OCI-LY7 (cell line): ENCODE measurements around the gene TMIGD2.

Experiments used
- EZH2phosphoT487 ChIP-seq: fragments of 200-600 bp; sonication (generic); IDR thresholded peaks from 2 replicates; pipeline ENCODE4 v1.6.1; 2018; ENCODE audit warnings: low read depth, borderline replicate concordance, mild to moderate bottlenecking, mixed run types, antibody characterized with exemption, low read length, moderate library complexity, mixed read lengths
- TF ChIP-seq, protein P1 (sequence below): fragments of 200-600 bp; sonication (generic); conservative IDR thresholded peaks from 2 replicates; pipeline ENCODE4 v1.5.1; 2014; ENCODE audit warnings: mild to moderate bottlenecking, antibody characterized with exemption, low read length, moderate library complexity, mixed read lengths

DNA sequence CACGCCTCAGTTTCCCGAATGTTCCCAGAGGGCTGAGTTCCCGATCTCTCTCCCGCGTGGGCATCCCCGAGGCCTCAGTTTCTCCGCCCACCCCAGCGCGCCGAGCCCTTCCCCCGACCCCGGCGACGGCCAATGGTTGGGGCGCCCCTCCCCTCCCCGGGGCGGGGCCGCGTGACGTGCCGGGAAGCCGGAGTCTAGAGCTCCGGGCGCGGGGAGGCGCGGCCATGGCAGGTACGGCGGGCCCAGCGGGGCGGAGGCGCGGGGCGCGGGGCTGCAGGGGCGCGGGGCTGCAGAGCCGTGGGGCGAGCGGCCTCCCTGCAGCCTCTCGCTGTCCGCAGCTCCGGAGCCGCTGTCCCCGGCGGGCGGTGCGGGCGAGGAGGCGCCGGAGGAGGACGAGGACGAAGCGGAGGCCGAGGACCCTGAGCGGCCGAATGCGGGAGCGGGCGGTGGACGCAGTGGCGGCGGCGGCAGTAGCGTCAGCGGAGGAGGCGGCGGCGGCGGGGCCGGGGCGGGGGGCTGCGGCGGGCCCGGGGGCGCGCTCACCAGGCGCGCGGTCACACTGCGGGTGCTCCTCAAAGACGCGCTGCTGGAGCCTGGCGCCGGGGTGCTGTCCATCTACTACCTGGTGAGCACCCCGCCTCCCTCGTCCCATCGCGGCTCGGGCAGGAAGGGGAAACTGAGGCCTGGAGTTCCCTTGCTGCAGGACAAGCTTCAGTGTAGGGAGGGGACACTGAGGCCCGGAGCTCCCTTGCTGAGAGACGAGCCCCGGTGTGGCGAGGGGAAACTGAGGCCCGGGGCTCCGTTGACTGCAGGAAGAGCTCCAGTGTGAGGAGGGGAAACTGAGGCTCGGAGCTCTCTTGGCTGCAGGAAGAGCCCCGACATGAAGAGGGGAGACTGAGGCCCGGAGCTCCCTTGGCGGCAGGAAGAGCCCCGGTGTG, 41.5 kb upstream of the TMIGD2 start, which contains the start of gene MPND:
- TF ChIP-seq, protein P1, sequence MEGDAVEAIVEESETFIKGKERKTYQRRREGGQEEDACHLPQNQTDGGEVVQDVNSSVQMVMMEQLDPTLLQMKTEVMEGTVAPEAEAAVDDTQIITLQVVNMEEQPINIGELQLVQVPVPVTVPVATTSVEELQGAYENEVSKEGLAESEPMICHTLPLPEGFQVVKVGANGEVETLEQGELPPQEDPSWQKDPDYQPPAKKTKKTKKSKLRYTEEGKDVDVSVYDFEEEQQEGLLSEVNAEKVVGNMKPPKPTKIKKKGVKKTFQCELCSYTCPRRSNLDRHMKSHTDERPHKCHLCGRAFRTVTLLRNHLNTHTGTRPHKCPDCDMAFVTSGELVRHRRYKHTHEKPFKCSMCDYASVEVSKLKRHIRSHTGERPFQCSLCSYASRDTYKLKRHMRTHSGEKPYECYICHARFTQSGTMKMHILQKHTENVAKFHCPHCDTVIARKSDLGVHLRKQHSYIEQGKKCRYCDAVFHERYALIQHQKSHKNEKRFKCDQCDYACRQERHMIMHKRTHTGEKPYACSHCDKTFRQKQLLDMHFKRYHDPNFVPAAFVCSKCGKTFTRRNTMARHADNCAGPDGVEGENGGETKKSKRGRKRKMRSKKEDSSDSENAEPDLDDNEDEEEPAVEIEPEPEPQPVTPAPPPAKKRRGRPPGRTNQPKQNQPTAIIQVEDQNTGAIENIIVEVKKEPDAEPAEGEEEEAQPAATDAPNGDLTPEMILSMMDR, result no peak
- TF ChIP-seq EZH2phosphoT487, result no peak
